Caco-2 (cell line): ENCODE measurements around the gene ANXA2. TPM values are rescaled to one million over a fixed set of nuclear protein-coding genes. Genes with fewer than 3 reads are reported as not detected.

Source experiments
- BruUV-seq: library from RNA; stranded (reverse); fragments of 400-500 nt; replicated peaks from 2 replicates; lab custom pipeline; 2021; lab: Mats Ljungman, UMichigan
- CTCF ChIA-PET: fragments of 300-600 bp; sonication (Branson Sonifier 250); formaldehyde crosslinking; loops from one replicate; lab custom pipeline; 2022; ENCODE audit warnings: antibody characterized with exemption; lab: Charles Lee
- POLR2A ChIA-PET: fragments of 300-600 bp; sonication (Branson Sonifier 250); formaldehyde crosslinking; loops from one replicate; lab custom pipeline; 2022; ENCODE audit warnings: antibody characterized with exemption; lab: Charles Lee
- DNase-seq, 2 experiments: peaks; one replicate each; pipeline versions ENCODE4 v3.0.0 to v3.0.0-alpha.2; 2020 to 2022
- H3K27me3 ChIP-seq: replicated peaks from 2 replicates; pipeline ENCODE4 v1.6.0; 2011; ENCODE audit warnings: low read length; ENCODE audit not compliant: control insufficient read depth, insufficient read depth
- H3K36me3 ChIP-seq: 2 replicates; pipeline ENCODE4 v1.5.1; 2011; ENCODE audit warnings: low read length; ENCODE audit not compliant: control insufficient read depth, insufficient read depth
- H3K4me1 ChIP-seq: fragments of 250-450 bp; sonication (Bioruptor Pico); 2 replicates; pipeline ENCODE4 v1.5.1; 2020; ENCODE audit warnings: mild to moderate bottlenecking
- H3K4me3 ChIP-seq: 2 replicates; pipeline ENCODE4 v1.5.1; 2011; ENCODE audit warnings: low read depth, mild to moderate bottlenecking, control low read depth, low read length
- H3K9me3 ChIP-seq: fragments of 250-450 bp; sonication (Bioruptor Pico); 2 replicates; pipeline ENCODE4 v1.5.1; 2020; ENCODE audit warnings: mild to moderate bottlenecking, moderate library complexity
- H3K27ac Mint-ChIP-seq: one replicate; pipeline ENCODE4 v1.8.0; 2022; ENCODE audit warnings: mixed read lengths; ENCODE audit not compliant: unreplicated experiment
- H3K27me3 Mint-ChIP-seq: one replicate; pipeline ENCODE4 v1.8.0; 2022; ENCODE audit warnings: mixed read lengths; ENCODE audit not compliant: insufficient read depth, unreplicated experiment
- H3K36me3 Mint-ChIP-seq: one replicate; pipeline ENCODE4 v1.8.0; 2022; ENCODE audit warnings: mild to moderate bottlenecking, mixed read lengths; ENCODE audit not compliant: insufficient read depth, unreplicated experiment
- H3K4me1 Mint-ChIP-seq: one replicate; pipeline ENCODE4 v1.8.0; 2022; ENCODE audit warnings: low read depth, mixed read lengths; ENCODE audit not compliant: unreplicated experiment
- H3K4me3 Mint-ChIP-seq: one replicate; pipeline ENCODE4 v1.8.0; 2022; ENCODE audit warnings: mild to moderate bottlenecking, moderate library complexity, mixed read lengths; ENCODE audit not compliant: unreplicated experiment
- H3K9me3 Mint-ChIP-seq: one replicate; pipeline ENCODE4 v1.8.0; 2022; ENCODE audit warnings: mixed read lengths; ENCODE audit not compliant: unreplicated experiment
- CTCF ChIP-seq, 2 experiments: fragments of 200-600 bp in 1 of 2; IDR thresholded peaks; 1 replicate in 1 of 2; 2 replicates in 1 of 2; pipeline versions ENCODE4 v1.5.1 to v1.8.0; 2011 to 2022; ENCODE audit warnings: antibody characterized with exemption in 1 of 2, control low read depth in 1 of 2, inconsistent platforms in 1 of 2, low read depth in 1 of 2, low read length in 1 of 2, mild to moderate bottlenecking in 1 of 2, moderate library complexity in 1 of 2; ENCODE audit not compliant: insufficient read depth in 1 of 2, severe bottlenecking in 1 of 2, unreplicated experiment in 1 of 2
- intact Hi-C: fragments of 100-400 bp; cut with micrococcal nuclease; formaldehyde crosslinking; loops from one replicate; pipeline ENCODE4 v1.10.0; 2022; ENCODE audit not compliant: unreplicated experiment
- total RNA-seq: library from RNA; stranded (reverse); gene quantifications from 2 replicates; pipeline ENCODE4 v1.2.3, GENCODE V29; 2022

Gene ANXA2
- total RNA-seq, 1 experiment from 2014 or later, result 1,141 TPM

- H3K4me1 Mint-ChIP-seq, result peaks cover 26% of the 10 kb centered on the region
- ChIA-PET CTCF (no interaction called here), POLR2A (no interaction called here)
- DNase-seq, result no peak
- BruUV-seq, result no TSS peak
- Histone ChIP-seq H3K4me1 (peaks cover 17% of the 10 kb centered on the region), H3K9me3 (no peaks in the 10 kb centered on the region), H3K36me3 (no peaks in the 10 kb centered on the region), H3K4me3 (no peak overlapping the region), H3K27me3 (no peaks in the 10 kb centered on the region)
- no peak for TF ChIP-seq CTCF (IDR thresholded peaks at IDR 0.05; ENCODE audit: insufficient read depth in 1 of 2, low read depth in 1 of 2, low read length in 1 of 2, severe bottlenecking in 1 of 2, unreplicated experiment in 1 of 2)
- intact Hi-C loops, result no loop called here
- no peaks in the 10 kb centered on the region for H3K36me3 Mint-ChIP-seq
- no peak overlapping the region for H3K27ac Mint-ChIP-seq
- no peaks in the 10 kb centered on the region for H3K27me3 Mint-ChIP-seq
- H3K4me3 Mint-ChIP-seq, result no peak overlapping the region
- H3K9me3 Mint-ChIP-seq, result no peaks in the 10 kb centered on the region
These were observed 20.3 kb upstream of the ANXA2 start for GRCh38 chr15:60418096-60418495.

- BruUV-seq, result no TSS peak
- Mint-ChIP-seq H3K27me3 (no peaks in the 10 kb centered on the region), H3K36me3 (no peaks in the 10 kb centered on the region), H3K4me1 (peaks cover 26% of the 10 kb centered on the region), H3K27ac (no peak overlapping the region), H3K4me3 (no peak overlapping the region), H3K9me3 (no peaks in the 10 kb centered on the region)
- TF ChIP-seq CTCF (IDR thresholded peaks at IDR 0.05; ENCODE audit: insufficient read depth in 1 of 2, low read depth in 1 of 2, low read length in 1 of 2, severe bottlenecking in 1 of 2, unreplicated experiment in 1 of 2), result no peak
- intact Hi-C loops, result no loop called here
- Histone ChIP-seq H3K9me3 (no peaks in the 10 kb centered on the region), H3K36me3 (no peaks in the 10 kb centered on the region), H3K4me3 (no peak overlapping the region), H3K27me3 (no peaks in the 10 kb centered on the region), H3K4me1 (peaks cover 17% of the 10 kb centered on the region)
- CTCF ChIA-PET, result no interaction called here
- POLR2A ChIA-PET, result no interaction called here
- DNase-seq, result no peak
These were observed 19.3 kb upstream of the ANXA2 start for GRCh38 chr15:60417112-60417511.

GRCh38 chr15:60416484-60416883, 18.7 kb upstream of the ANXA2 start:
- intact Hi-C loops, result no loop called here
- ChIA-PET POLR2A (no interaction called here), CTCF (no interaction called here)
- H3K4me3 ChIP-seq, result no peak overlapping the region
- Mint-ChIP-seq H3K4me3 (no peak overlapping the region), H3K36me3 (no peaks in the 10 kb centered on the region), H3K4me1 (peaks cover 26% of the 10 kb centered on the region), H3K27ac (no peak overlapping the region), H3K9me3 (no peaks in the 10 kb centered on the region), H3K27me3 (no peaks in the 10 kb centered on the region)
- no peaks in the 10 kb centered on the region for H3K36me3 ChIP-seq
- no peak for DNase-seq
- TF ChIP-seq CTCF (IDR thresholded peaks at IDR 0.05; ENCODE audit: insufficient read depth in 1 of 2, low read depth in 1 of 2, low read length in 1 of 2, severe bottlenecking in 1 of 2, unreplicated experiment in 1 of 2), result no peak
- H3K27me3 ChIP-seq, result no peaks in the 10 kb centered on the region
- H3K9me3 ChIP-seq, result no peaks in the 10 kb centered on the region
- no TSS peak for BruUV-seq
- peaks cover 17% of the 10 kb centered on the region for H3K4me1 ChIP-seq
